ENCODE measurements around the gene PGBD5. TPM values are rescaled to one million over a fixed set of nuclear protein-coding genes. Genes with fewer than 3 reads are reported as not detected.

The PGBD5 gene
- total and polyA plus RNA-seq, 4 donors: 0.54 to 3.0 (median 1.8) TPM

DNA sequence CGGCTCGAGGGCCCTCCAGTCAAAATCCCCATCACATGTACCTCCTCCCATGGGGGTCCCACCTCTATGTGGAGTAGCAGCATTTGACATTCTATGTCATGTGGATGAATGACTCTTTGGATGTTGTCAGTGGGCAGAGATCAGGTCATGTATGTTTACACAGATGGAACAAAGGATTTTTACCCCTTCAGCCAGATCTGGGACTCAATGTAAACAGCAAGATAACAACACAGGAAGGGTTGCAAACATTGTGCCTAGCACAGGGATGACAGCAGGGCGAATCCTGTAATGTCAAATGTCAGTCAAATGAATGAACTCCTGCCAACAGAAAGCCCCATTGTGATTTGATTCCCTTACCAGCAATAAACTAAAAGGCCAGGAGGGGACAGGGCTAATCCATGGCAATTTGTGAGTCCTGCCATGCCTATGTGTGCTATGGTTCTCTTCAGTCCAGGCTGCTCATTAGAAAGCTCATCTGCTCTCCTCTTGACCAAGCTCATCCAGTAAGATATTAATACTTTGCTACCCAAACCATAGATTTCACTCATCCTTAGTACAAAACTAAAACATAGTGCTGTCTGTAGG lies 60.3 kb downstream of the PGBD5 start:
- ATAC-seq (ENCODE audit: insufficient read depth, low FRiP score) (no peak), DNase-seq (peak in 1 of 3 donors; percentile 16)
- Histone ChIP-seq H3K36me3 (ENCODE audit: control insufficient read depth in 4 of 4, insufficient read depth in 4 of 4, low read length in 4 of 4) (no peaks in the 10 kb centered on the region), H3K4me3 (no peak overlapping the region), H3K9me3 (ENCODE audit: control insufficient read depth in 4 of 4, insufficient read depth in 3 of 4, low read length in 3 of 4) (peaks cover 0 to 3% (median 0%) of the 10 kb centered on the region in 4 donors), H3K27me3 (ENCODE audit: control insufficient read depth in 3 of 3, insufficient read depth in 3 of 3, low read length in 2 of 3) (no peaks in the 10 kb centered on the region), H3K4me1 (ENCODE audit: control insufficient read depth in 5 of 5, insufficient read depth in 5 of 5, low read length in 5 of 5) (no peaks in the 10 kb centered on the region), H3K27ac (ENCODE audit: low read depth in 1 of 2, low read length in 1 of 2) (no peak overlapping the region), H3K9ac (ENCODE audit: insufficient read depth in 1 of 2, low read length in 2 of 2) (no peak overlapping the region)
- TF ChIP-seq, protein P1, sequence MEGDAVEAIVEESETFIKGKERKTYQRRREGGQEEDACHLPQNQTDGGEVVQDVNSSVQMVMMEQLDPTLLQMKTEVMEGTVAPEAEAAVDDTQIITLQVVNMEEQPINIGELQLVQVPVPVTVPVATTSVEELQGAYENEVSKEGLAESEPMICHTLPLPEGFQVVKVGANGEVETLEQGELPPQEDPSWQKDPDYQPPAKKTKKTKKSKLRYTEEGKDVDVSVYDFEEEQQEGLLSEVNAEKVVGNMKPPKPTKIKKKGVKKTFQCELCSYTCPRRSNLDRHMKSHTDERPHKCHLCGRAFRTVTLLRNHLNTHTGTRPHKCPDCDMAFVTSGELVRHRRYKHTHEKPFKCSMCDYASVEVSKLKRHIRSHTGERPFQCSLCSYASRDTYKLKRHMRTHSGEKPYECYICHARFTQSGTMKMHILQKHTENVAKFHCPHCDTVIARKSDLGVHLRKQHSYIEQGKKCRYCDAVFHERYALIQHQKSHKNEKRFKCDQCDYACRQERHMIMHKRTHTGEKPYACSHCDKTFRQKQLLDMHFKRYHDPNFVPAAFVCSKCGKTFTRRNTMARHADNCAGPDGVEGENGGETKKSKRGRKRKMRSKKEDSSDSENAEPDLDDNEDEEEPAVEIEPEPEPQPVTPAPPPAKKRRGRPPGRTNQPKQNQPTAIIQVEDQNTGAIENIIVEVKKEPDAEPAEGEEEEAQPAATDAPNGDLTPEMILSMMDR (IDR thresholded peaks at IDR 0.05; ENCODE audit: control extremely low read depth, extremely low read depth): no peak
- WGBS, 2 donors: 65 to 79% methylated on average over 3 of the region's 3 CpGs

DNA sequence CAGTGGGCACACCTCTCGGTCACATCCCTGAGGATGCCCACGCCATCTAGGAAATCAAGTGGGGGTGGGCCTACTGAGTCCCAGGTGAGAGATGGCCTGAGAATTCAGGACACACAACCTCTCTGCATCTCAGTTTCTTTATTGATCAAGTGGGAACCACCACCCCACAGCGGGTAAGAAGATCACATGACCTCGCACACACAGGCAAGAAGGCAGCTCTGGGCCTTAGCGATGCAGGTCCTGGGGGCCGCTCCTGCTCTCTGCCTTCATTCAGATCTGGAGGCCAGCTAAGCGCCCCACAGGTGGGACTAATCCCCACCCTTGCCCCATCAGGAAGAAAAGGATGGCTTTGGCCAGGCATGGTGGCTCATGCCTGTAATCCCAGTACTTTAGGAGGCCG lies 63.2 kb downstream of the PGBD5 start:
- no peak overlapping the region for H3K27ac ChIP-seq (ENCODE audit: low read depth in 1 of 2, low read length in 1 of 2)
- ATAC-seq (ENCODE audit: insufficient read depth, low FRiP score) (no peak), DNase-seq (no peak)
- peaks cover 0 to 4% (median 0%) of the 10 kb centered on the region in 4 donors for H3K9me3 ChIP-seq (ENCODE audit: control insufficient read depth in 4 of 4, insufficient read depth in 3 of 4, low read length in 3 of 4)
- no peaks in the 10 kb centered on the region for H3K36me3 ChIP-seq (ENCODE audit: control insufficient read depth in 4 of 4, insufficient read depth in 4 of 4, low read length in 4 of 4)
- TF ChIP-seq, protein P1 (IDR thresholded peaks at IDR 0.05; ENCODE audit: control extremely low read depth, extremely low read depth): no peak
- no peak overlapping the region for H3K4me3 ChIP-seq
- no peak overlapping the region for H3K9ac ChIP-seq (ENCODE audit: insufficient read depth in 1 of 2, low read length in 2 of 2)
- H3K27me3 ChIP-seq (ENCODE audit: control insufficient read depth in 3 of 3, insufficient read depth in 3 of 3, low read length in 2 of 3): no peaks in the 10 kb centered on the region
- WGBS, 2 donors: 94 to 99% methylated on average over 8 of the region's 8 CpGs
- peaks cover 0 to 4% (median 0%) of the 10 kb centered on the region in 5 donors for H3K4me1 ChIP-seq (ENCODE audit: control insufficient read depth in 5 of 5, insufficient read depth in 5 of 5, low read length in 5 of 5)

DNA sequence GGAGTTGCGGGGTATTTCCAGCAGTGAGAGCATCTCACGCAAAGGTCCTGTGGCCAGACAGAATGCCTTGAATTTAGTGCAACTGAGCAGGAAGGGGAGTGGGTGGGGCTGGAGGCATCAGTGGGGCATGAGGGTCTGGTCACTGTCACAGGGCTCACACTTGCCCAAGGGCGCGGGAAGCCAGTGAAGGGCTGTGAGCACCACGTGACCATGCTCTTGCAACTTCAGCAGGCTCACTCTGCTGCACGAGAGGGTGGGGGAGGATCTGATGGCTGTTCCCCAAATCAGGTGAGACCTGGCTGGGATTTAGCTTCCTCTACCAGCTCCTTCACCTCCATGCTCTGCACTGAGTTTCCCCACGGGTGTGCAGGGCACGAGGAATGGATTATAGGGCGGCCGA lies 64.2 kb downstream of the PGBD5 start:
- DNase-seq (no peak), ATAC-seq (ENCODE audit: insufficient read depth, low FRiP score) (no peak)
- Histone ChIP-seq H3K4me1 (ENCODE audit: control insufficient read depth in 5 of 5, insufficient read depth in 5 of 5, low read length in 5 of 5) (peaks cover 0 to 4% (median 0%) of the 10 kb centered on the region in 5 donors), H3K36me3 (ENCODE audit: control insufficient read depth in 4 of 4, insufficient read depth in 4 of 4, low read length in 4 of 4) (no peaks in the 10 kb centered on the region), H3K27ac (ENCODE audit: low read depth in 1 of 2, low read length in 1 of 2) (no peak overlapping the region), H3K9me3 (ENCODE audit: control insufficient read depth in 4 of 4, insufficient read depth in 3 of 4, low read length in 3 of 4) (peaks cover 0 to 4% (median 0%) of the 10 kb centered on the region in 4 donors), H3K27me3 (ENCODE audit: control insufficient read depth in 3 of 3, insufficient read depth in 3 of 3, low read length in 2 of 3) (no peaks in the 10 kb centered on the region), H3K4me3 (no peak overlapping the region), H3K9ac (ENCODE audit: insufficient read depth in 1 of 2, low read length in 2 of 2) (no peak overlapping the region)
- WGBS, 2 donors: 92% methylated on average over 10 of the region's 10 CpGs
- TF ChIP-seq, protein P1 (IDR thresholded peaks at IDR 0.05; ENCODE audit: control extremely low read depth, extremely low read depth): no peak
